GM12878 (cell line): ENCODE measurements around the gene TOMM6. TPM values are rescaled to one million over a fixed set of nuclear protein-coding genes. Genes with fewer than 3 reads are reported as not detected.

ENCODE experiments used
- ASH2L ChIP-seq: fragments of 300-600, 200-600 bp; sonication (generic); IDR thresholded peaks from 2 replicates; pipeline ENCODE4 v1.6.1; 2017; ENCODE audit warnings: low read depth, mild to moderate bottlenecking, borderline replicate concordance
- CHD2 ChIP-seq: IDR thresholded peaks from 2 replicates; pipeline ENCODE4 v1.6.1; 2011; ENCODE audit warnings: low read depth, low read length, improper control_type of control experiment, borderline replicate concordance
- HDAC6 ChIP-seq: fragments of 200-600 bp; sonication (generic); IDR thresholded peaks from one replicate; pipeline ENCODE4 v1.8.0; 2017; ENCODE audit warnings: antibody characterized with exemption; ENCODE audit not compliant: unreplicated experiment
- HDGF ChIP-seq: fragments of 450-650 bp; IDR thresholded peaks from 2 replicates; pipeline ENCODE4 v1.6.1; 2016; ENCODE audit warnings: antibody characterized with exemption
- IKZF2 ChIP-seq, 2 experiments: fragments of 450-650 bp; IDR thresholded peaks; 2 replicates each; pipeline ENCODE4 v1.6.1; 2017; ENCODE audit warnings: mild to moderate bottlenecking in 2 of 2, moderate library complexity in 2 of 2
- KDM1A ChIP-seq: fragments of 200-600 bp; sonication (generic); IDR thresholded peaks from 2 replicates; pipeline ENCODE4 v1.6.1; 2016; ENCODE audit warnings: borderline replicate concordance
- MTA2 ChIP-seq: fragments of 450-650 bp; IDR thresholded peaks from 2 replicates; pipeline ENCODE4 v1.6.1; 2016; ENCODE audit warnings: low read depth, mild to moderate bottlenecking, moderate library complexity
- MXI1 ChIP-seq: fragments of 150-350 bp; IDR thresholded peaks from 2 replicates; pipeline ENCODE4 v1.6.1; 2011; ENCODE audit warnings: low read depth, mild to moderate bottlenecking, inconsistent platforms, low read length, improper control_type of control experiment
- NR2F1 ChIP-seq: fragments of 450-650 bp; conservative IDR thresholded peaks from 2 replicates; pipeline ENCODE4 v1.6.1; 2017; ENCODE audit warnings: mild to moderate bottlenecking
- PAX5 ChIP-seq: IDR thresholded peaks from 2 replicates; pipeline ENCODE4 v1.6.1; 2011; ENCODE audit warnings: low read depth, low read length, borderline replicate concordance
- POLR2AphosphoS5 ChIP-seq: IDR thresholded peaks from 2 replicates; pipeline ENCODE4 v1.6.1; 2011; ENCODE audit warnings: mild to moderate bottlenecking, low read length, inconsistent platforms
- RAD21 ChIP-seq: IDR thresholded peaks from 2 replicates; pipeline ENCODE4 v1.6.1; 2011; ENCODE audit warnings: mild to moderate bottlenecking, low read depth, low read length, moderate library complexity; ENCODE audit not compliant: insufficient read depth
- SIN3A ChIP-seq: IDR thresholded peaks from 2 replicates; pipeline ENCODE4 v1.6.1; 2012; ENCODE audit warnings: low read depth, low read length, improper control_type of control experiment
- SMARCA5 ChIP-seq: fragments of 450-650 bp; IDR thresholded peaks from 2 replicates; pipeline ENCODE4 v1.6.1; 2017; ENCODE audit warnings: mild to moderate bottlenecking
- SMC3 ChIP-seq: IDR thresholded peaks from 2 replicates; pipeline ENCODE4 v1.6.1; 2011; ENCODE audit warnings: low read length, improper control_type of control experiment, borderline replicate concordance
- SPI1 ChIP-seq: IDR thresholded peaks from 2 replicates; pipeline ENCODE4 v1.6.1; 2011; ENCODE audit warnings: low read depth, mild to moderate bottlenecking, low read length, moderate library complexity, borderline replicate concordance; ENCODE audit not compliant: insufficient read depth
- SRF ChIP-seq, 2 experiments: IDR thresholded peaks; 2 replicates each; pipeline ENCODE4 v1.6.1; 2011; ENCODE audit warnings: low read depth in 2 of 2, low read length in 2 of 2, mild to moderate bottlenecking in 1 of 2, moderate library complexity in 1 of 2
- TCF3 ChIP-seq: IDR thresholded peaks from 2 replicates; pipeline ENCODE4 v1.6.1; 2012; ENCODE audit warnings: low read depth, mild to moderate bottlenecking, low read length, borderline replicate concordance; ENCODE audit not compliant: insufficient read depth
- YY1 ChIP-seq: IDR thresholded peaks from 2 replicates; pipeline ENCODE4 v1.6.1; 2011; ENCODE audit warnings: low read depth, mild to moderate bottlenecking, low read length
- ZNF217 ChIP-seq: fragments of 450-650 bp; IDR thresholded peaks from 2 replicates; pipeline ENCODE4 v1.6.1; 2017; ENCODE audit warnings: antibody characterized with exemption, mild to moderate bottlenecking
- ZNF384 ChIP-seq: IDR thresholded peaks from 2 replicates; pipeline ENCODE4 v1.6.1; 2012; ENCODE audit warnings: low read depth, mild to moderate bottlenecking, low read length, improper control_type of control experiment, borderline replicate concordance
- ZZZ3 ChIP-seq: IDR thresholded peaks from 2 replicates; pipeline ENCODE4 v1.6.1; 2011; ENCODE audit warnings: low read depth; ENCODE audit not compliant: control insufficient read depth, insufficient read length
- polyA plus RNA-seq, 11 experiments: library from polyadenylated mRNA; depleted of rRNA in 4 of 11; unstranded in 6 of 11; stranded (reverse) in 5 of 11; fragments of >200 nt; fragmentation: Nextera tagmentation in 4 of 11; fragmentation: Illumina TruSeq in 1 of 11; extraction: Ambion mirVana in 4 of 11; extraction: Trizol in 1 of 11; gene quantifications; 1 replicate in 1 of 11; 2 replicates in 10 of 11; pipeline versions ENCODE4 v1.2.1 to v1.2.3, GENCODE V29; 2011 to 2016; ENCODE audit warnings: inconsistent platforms in 2 of 11, missing spikeins in 2 of 11, low read depth in 1 of 11
- total RNA-seq, 4 experiments: library from RNA; depleted of rRNA in 3 of 4; stranded (reverse); fragments of >200 nt in 3 of 4; fragmentation: Illumina TruSeq in 1 of 4; extraction: Trizol in 1 of 4; gene quantifications; 2 replicates each; pipeline versions ENCODE4 v1.2.1 to v1.2.3, GENCODE V29; 2013 to 2021
- TF ChIP-seq, protein P1 (sequence below), 3 experiments: IDR thresholded peaks in 2 of 3; conservative IDR thresholded peaks in 1 of 3; 2 replicates each; pipeline ENCODE4 v1.5.1; 2011; ENCODE audit warnings: low read depth in 3 of 3, low read length in 3 of 3, mild to moderate bottlenecking in 3 of 3, control low read depth in 2 of 3, moderate library complexity in 2 of 3, inconsistent platforms in 1 of 3, mixed read lengths in 1 of 3; ENCODE audit not compliant: control insufficient read depth in 2 of 3, insufficient read depth in 1 of 3; ENCODE audit errors: extremely low read depth in 1 of 3
- TF ChIP-seq, protein P2 (sequence below): fragments of 150-350 bp; IDR thresholded peaks from 2 replicates; pipeline ENCODE4 v1.6.1; 2016; ENCODE audit warnings: low read depth, low read length

The TOMM6 gene
- total and polyA plus RNA-seq, 10 of the 15 experiments (the other 5 are each of a cell fraction or from before 2014, with no cell fraction given) = 206 to 746 (median 448) TPM

DNA sequence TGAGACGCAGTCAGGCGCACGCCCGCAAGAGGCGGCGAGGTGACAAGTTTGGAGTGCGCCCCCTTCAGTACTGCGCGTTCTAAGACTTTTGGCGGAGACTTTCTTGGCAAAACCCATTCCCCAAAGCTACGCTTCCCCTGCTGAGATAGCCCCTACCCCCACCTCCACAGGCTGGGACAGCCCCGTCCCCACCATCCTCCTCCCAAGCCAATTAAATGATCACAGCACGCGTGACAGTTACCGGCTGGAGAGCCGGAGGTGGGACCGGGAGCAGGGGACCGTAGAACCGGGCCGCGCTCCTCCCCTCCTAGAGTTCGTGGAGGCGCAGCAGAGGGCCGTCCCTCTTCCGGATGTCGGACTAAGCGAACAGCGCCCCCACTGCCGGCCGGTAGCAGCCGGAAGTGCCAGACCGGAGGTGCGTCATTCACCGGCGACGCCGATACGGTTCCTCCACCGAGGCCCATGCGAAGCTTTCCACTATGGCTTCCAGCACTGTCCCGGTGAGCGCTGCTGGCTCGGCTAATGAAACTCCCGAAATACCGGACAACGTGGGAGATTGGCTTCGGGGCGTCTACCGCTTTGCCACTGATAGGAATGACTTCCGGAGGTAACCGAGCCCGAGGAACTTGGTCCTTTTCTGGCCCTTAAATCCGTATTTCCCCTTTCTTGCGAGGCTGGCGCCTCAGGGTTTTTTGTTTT is at the start of gene TOMM6 (continued):
- peak; percentile 43; the same call in 1 of the 2 replicates for TF ChIP-seq SPI1
- TF ChIP-seq, protein P1, sequence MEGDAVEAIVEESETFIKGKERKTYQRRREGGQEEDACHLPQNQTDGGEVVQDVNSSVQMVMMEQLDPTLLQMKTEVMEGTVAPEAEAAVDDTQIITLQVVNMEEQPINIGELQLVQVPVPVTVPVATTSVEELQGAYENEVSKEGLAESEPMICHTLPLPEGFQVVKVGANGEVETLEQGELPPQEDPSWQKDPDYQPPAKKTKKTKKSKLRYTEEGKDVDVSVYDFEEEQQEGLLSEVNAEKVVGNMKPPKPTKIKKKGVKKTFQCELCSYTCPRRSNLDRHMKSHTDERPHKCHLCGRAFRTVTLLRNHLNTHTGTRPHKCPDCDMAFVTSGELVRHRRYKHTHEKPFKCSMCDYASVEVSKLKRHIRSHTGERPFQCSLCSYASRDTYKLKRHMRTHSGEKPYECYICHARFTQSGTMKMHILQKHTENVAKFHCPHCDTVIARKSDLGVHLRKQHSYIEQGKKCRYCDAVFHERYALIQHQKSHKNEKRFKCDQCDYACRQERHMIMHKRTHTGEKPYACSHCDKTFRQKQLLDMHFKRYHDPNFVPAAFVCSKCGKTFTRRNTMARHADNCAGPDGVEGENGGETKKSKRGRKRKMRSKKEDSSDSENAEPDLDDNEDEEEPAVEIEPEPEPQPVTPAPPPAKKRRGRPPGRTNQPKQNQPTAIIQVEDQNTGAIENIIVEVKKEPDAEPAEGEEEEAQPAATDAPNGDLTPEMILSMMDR (IDR thresholded peaks at IDR 0.05 in 2 of 3, conservative IDR thresholded peaks at IDR 0.05 in 1 of 3; ENCODE audit: control insufficient read depth in 2 of 3, extremely low read depth in 1 of 3, insufficient read depth in 1 of 3, low read depth in 3 of 3, low read length in 3 of 3) = peak; percentile 84 to 89 (median 88)
- peak; percentile 74; the same call in 1 of the 2 replicates for TF ChIP-seq SMARCA5
- peak; percentile 64; the same call in 1 of the 2 replicates for TF ChIP-seq HDGF
- TF ChIP-seq SRF (IDR thresholded peaks at IDR 0.05; ENCODE audit: low read depth in 2 of 2, low read length in 2 of 2) = peak in 1 of 2 experiments; percentile 87; a peak in 3 of 4 replicates
- no peak for TF ChIP-seq ZZZ3
- TF ChIP-seq YY1 = peak; percentile 98
- 0 out of 2 replicates have a peak, but pooled peaks have one; percentile 41 for TF ChIP-seq MTA2
- TF ChIP-seq ASH2L = peak; percentile 24; the same call in 1 of the 2 replicates
- no peak for TF ChIP-seq KDM1A
- peak; percentile 96 for TF ChIP-seq SIN3A
- TF ChIP-seq TCF3 = 0 out of 2 replicates have a peak, but pooled peaks have one; percentile 14
- TF ChIP-seq POLR2AphosphoS5 = peak; percentile 98
- TF ChIP-seq SMC3 = peak; percentile 10
- TF ChIP-seq MXI1 = peak; percentile 93
- no peak for TF ChIP-seq ZNF217
- TF ChIP-seq, protein P2, sequence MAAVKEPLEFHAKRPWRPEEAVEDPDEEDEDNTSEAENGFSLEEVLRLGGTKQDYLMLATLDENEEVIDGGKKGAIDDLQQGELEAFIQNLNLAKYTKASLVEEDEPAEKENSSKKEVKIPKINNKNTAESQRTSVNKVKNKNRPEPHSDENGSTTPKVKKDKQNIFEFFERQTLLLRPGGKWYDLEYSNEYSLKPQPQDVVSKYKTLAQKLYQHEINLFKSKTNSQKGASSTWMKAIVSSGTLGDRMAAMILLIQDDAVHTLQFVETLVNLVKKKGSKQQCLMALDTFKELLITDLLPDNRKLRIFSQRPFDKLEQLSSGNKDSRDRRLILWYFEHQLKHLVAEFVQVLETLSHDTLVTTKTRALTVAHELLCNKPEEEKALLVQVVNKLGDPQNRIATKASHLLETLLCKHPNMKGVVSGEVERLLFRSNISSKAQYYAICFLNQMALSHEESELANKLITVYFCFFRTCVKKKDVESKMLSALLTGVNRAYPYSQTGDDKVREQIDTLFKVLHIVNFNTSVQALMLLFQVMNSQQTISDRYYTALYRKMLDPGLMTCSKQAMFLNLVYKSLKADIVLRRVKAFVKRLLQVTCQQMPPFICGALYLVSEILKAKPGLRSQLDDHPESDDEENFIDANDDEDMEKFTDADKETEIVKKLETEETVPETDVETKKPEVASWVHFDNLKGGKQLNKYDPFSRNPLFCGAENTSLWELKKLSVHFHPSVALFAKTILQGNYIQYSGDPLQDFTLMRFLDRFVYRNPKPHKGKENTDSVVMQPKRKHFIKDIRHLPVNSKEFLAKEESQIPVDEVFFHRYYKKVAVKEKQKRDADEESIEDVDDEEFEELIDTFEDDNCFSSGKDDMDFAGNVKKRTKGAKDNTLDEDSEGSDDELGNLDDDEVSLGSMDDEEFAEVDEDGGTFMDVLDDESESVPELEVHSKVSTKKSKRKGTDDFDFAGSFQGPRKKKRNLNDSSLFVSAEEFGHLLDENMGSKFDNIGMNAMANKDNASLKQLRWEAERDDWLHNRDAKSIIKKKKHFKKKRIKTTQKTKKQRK = no peak
- TF ChIP-seq PAX5 = peak; percentile 97
- no peak for TF ChIP-seq RAD21
- TF ChIP-seq IKZF2 (IDR thresholded peaks at IDR 0.05) = peak; percentile 57 to 65; a peak in 3 of 4 replicates
- TF ChIP-seq NR2F1 = 0 out of 2 replicates have a peak, but pooled peaks have one; percentile 22
- peak; percentile 65; the same call in 1 of the 2 replicates for TF ChIP-seq CHD2
- TF ChIP-seq ZNF384 = no peak
- peak; percentile 52 for TF ChIP-seq HDAC6
